Stomach (tissue), 4 donors: ENCODE results near the gene NINL.

Experiments
- EP300 ChIP-seq: sonication (generic); formaldehyde crosslinking; IDR thresholded peaks from one replicate; pipeline ENCODE4 v1.6.1; 2017; ENCODE audit warnings: antibody characterized with exemption
- POLR2A ChIP-seq, 4 donors: fragments of 450-650 bp; IDR thresholded peaks; one replicate each; pipeline ENCODE4 v1.6.1; 2016; ENCODE audit warnings: antibody characterized with exemption in 4 of 4, control low read depth in 2 of 4, mild to moderate bottlenecking in 1 of 4, moderate library complexity in 1 of 4
- POLR2AphosphoS5 ChIP-seq, 3 donors: sonication (generic); formaldehyde crosslinking; IDR thresholded peaks; one replicate each; pipeline ENCODE4 v1.6.1; 2016; ENCODE audit warnings: antibody characterized with exemption in 3 of 3
- TF ChIP-seq, protein P1 (sequence below), 7 experiments: fragments of 450-650 bp in 4 of 7; fragments of 200-600 bp in 3 of 7; sonication (generic) in 3 of 7; IDR thresholded peaks; one replicate each; pipeline ENCODE4 v1.5.1; 2016 to 2019; ENCODE audit warnings: antibody characterized with exemption in 7 of 7, control low read depth in 2 of 7, mild to moderate bottlenecking in 1 of 7

DNA sequence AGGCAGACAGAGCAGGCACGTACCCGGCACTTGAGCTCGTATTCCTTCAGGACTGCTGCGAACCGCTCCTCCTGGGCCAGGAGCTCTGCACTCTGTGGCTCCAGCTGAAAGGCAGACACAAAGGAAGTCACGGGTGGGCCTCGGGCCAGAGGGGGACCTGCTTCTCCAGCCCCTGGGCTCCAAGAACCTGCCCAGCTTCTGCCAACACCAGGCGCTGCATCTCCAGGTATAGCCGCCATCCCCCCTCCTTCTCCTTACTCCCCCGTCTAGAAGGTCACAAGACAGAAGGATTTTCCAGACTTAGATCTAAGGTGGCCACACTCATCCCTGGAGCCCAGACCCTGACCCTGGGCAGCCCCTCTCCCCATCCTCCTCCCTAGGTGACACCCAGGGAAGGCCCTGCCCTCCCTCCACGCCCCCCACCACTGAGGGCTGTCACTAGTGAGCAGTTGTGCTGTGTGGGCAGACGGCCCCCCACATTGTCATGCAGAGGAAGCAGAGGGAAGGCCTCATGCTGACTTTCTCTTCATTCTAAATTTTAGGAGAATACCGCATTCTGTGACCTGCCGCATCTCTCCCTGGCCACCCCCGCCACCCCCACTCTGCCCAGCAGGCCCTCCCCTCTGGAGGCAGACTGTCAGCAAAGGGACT lies 96.0 kb downstream of the NINL start:
- TF ChIP-seq, protein P1, sequence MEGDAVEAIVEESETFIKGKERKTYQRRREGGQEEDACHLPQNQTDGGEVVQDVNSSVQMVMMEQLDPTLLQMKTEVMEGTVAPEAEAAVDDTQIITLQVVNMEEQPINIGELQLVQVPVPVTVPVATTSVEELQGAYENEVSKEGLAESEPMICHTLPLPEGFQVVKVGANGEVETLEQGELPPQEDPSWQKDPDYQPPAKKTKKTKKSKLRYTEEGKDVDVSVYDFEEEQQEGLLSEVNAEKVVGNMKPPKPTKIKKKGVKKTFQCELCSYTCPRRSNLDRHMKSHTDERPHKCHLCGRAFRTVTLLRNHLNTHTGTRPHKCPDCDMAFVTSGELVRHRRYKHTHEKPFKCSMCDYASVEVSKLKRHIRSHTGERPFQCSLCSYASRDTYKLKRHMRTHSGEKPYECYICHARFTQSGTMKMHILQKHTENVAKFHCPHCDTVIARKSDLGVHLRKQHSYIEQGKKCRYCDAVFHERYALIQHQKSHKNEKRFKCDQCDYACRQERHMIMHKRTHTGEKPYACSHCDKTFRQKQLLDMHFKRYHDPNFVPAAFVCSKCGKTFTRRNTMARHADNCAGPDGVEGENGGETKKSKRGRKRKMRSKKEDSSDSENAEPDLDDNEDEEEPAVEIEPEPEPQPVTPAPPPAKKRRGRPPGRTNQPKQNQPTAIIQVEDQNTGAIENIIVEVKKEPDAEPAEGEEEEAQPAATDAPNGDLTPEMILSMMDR (IDR thresholded peaks at IDR 0.05): no peak
- TF ChIP-seq EP300: no peak
- no peak for TF ChIP-seq POLR2AphosphoS5 (IDR thresholded peaks at IDR 0.05)
- TF ChIP-seq POLR2A (IDR thresholded peaks at IDR 0.05): no peak
